ENCODE data around the gene WNT5B. TPM values are rescaled to one million over a fixed set of nuclear protein-coding genes. Genes with fewer than 3 reads are reported as not detected.
A peak's percentile ranks its signal among the peaks of the same experiment; 100 is the strongest.

Gene WNT5B
- total and polyA plus RNA-seq, 9 of the 15 experiments (the other 6 are each of a cell fraction or from before 2014, with no cell fraction given) = 0.42 to 16.8 (median 5.4) TPM

DNA sequence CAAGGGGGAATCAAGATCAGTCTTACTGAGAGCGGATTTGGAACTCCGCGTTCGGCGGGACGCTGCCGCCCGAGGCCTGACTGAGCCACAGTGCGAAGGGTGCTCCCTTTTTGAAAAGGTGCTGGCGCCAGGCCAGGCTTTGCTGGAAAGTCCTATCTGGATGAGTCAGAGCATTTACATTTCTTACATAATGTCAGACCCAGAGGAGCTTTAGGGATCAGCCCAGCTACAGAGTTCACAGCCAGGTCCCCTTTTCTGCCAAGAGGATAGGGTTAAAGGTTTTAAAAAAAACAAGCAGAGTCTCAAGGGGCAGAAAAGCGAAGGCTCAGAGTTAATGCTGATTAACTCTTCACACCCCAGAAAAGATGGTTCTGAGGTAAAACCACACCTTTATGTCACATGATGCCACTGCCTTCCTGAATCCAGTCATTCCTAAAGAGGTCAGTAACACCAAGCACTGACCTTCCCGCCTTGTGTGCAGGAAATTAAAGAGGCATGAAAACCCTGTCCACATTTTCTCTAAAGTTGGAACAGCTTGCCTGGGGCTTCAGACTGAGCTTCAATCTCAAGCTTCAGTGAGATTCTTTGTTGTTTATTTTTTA, 22.9 kb upstream of the WNT5B start (continued):
- no peak for TF ChIP-seq BRD9 (IDR thresholded peaks at IDR 0.05; ENCODE audit: low read depth, partially characterized antibody)
- TF ChIP-seq, protein P1, sequence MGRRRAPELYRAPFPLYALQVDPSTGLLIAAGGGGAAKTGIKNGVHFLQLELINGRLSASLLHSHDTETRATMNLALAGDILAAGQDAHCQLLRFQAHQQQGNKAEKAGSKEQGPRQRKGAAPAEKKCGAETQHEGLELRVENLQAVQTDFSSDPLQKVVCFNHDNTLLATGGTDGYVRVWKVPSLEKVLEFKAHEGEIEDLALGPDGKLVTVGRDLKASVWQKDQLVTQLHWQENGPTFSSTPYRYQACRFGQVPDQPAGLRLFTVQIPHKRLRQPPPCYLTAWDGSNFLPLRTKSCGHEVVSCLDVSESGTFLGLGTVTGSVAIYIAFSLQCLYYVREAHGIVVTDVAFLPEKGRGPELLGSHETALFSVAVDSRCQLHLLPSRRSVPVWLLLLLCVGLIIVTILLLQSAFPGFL (CRISPR knock-in tag; IDR thresholded peaks at IDR 0.05) = no peak
- no peak for TF ChIP-seq ZNF696 (CRISPR knock-in tag; conservative IDR thresholded peaks at IDR 0.05)
- no peak for TF ChIP-seq RUNX1 (IDR thresholded peaks at IDR 0.05; ENCODE audit: low read depth)
- TF ChIP-seq HIVEP1 (CRISPR knock-in tag; IDR thresholded peaks at IDR 0.05) = no peak
- no peak for TF ChIP-seq NONO (IDR thresholded peaks at IDR 0.05; ENCODE audit: low read depth in 2 of 2, low read length in 1 of 2)
- TF ChIP-seq DACH1 (IDR thresholded peaks at IDR 0.05; ENCODE audit: partially characterized antibody) = no peak
- no peak for TF ChIP-seq HSF4 (CRISPR knock-in tag; IDR thresholded peaks at IDR 0.05; ENCODE audit: borderline replicate concordance)
- TF ChIP-seq BRD4 (IDR thresholded peaks at IDR 0.05) = no peak
- TF ChIP-seq SREBF2 (CRISPR knock-in tag; IDR thresholded peaks at IDR 0.05) = no peak
- TF ChIP-seq ZC3H4 (CRISPR knock-in tag; IDR thresholded peaks at IDR 0.05; ENCODE audit: borderline replicate concordance) = no peak
- TF ChIP-seq, protein P2, sequence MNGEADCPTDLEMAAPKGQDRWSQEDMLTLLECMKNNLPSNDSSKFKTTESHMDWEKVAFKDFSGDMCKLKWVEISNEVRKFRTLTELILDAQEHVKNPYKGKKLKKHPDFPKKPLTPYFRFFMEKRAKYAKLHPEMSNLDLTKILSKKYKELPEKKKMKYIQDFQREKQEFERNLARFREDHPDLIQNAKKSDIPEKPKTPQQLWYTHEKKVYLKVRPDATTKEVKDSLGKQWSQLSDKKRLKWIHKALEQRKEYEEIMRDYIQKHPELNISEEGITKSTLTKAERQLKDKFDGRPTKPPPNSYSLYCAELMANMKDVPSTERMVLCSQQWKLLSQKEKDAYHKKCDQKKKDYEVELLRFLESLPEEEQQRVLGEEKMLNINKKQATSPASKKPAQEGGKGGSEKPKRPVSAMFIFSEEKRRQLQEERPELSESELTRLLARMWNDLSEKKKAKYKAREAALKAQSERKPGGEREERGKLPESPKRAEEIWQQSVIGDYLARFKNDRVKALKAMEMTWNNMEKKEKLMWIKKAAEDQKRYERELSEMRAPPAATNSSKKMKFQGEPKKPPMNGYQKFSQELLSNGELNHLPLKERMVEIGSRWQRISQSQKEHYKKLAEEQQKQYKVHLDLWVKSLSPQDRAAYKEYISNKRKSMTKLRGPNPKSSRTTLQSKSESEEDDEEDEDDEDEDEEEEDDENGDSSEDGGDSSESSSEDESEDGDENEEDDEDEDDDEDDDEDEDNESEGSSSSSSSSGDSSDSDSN (IDR thresholded peaks at IDR 0.05; ENCODE audit: borderline replicate concordance in 1 of 2, low read depth in 2 of 2, low read length in 2 of 2) = peak in 1 of 2 experiments; percentile 57; a peak in 1 of 4 replicates
- TF ChIP-seq HNRNPLL (IDR thresholded peaks at IDR 0.05; ENCODE audit: low read depth, low read length, poor library complexity, severe bottlenecking) = no peak
- TF ChIP-seq RAD51 (IDR thresholded peaks at IDR 0.05; ENCODE audit: borderline replicate concordance, low read depth) = peak; percentile 34; the same call in 1 of the 2 replicates
- no peak for TF ChIP-seq ZNF584 (CRISPR knock-in tag; IDR thresholded peaks at IDR 0.05; ENCODE audit: low read depth)
- TF ChIP-seq, protein P3, sequence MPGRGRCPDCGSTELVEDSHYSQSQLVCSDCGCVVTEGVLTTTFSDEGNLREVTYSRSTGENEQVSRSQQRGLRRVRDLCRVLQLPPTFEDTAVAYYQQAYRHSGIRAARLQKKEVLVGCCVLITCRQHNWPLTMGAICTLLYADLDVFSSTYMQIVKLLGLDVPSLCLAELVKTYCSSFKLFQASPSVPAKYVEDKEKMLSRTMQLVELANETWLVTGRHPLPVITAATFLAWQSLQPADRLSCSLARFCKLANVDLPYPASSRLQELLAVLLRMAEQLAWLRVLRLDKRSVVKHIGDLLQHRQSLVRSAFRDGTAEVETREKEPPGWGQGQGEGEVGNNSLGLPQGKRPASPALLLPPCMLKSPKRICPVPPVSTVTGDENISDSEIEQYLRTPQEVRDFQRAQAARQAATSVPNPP (IDR thresholded peaks at IDR 0.05; ENCODE audit: borderline replicate concordance, insufficient read depth, insufficient read length) = no peak
- TF ChIP-seq SAFB2 (IDR thresholded peaks at IDR 0.05; ENCODE audit: borderline replicate concordance, low read depth, low read length, severe bottlenecking) = no peak
- no peak for TF ChIP-seq POU5F1 (IDR thresholded peaks at IDR 0.05; ENCODE audit: borderline replicate concordance, low read depth, low read length, partially characterized antibody)
- TF ChIP-seq GABPB1 (CRISPR knock-in tag; IDR thresholded peaks at IDR 0.05) = peak; percentile 12; the same call in 1 of the 2 replicates
- TF ChIP-seq, protein P4, sequence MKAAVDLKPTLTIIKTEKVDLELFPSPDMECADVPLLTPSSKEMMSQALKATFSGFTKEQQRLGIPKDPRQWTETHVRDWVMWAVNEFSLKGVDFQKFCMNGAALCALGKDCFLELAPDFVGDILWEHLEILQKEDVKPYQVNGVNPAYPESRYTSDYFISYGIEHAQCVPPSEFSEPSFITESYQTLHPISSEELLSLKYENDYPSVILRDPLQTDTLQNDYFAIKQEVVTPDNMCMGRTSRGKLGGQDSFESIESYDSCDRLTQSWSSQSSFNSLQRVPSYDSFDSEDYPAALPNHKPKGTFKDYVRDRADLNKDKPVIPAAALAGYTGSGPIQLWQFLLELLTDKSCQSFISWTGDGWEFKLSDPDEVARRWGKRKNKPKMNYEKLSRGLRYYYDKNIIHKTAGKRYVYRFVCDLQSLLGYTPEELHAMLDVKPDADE (conservative IDR thresholded peaks at IDR 0.05; ENCODE audit: control insufficient read depth, low read depth, low read length) = no peak
- TF ChIP-seq POLR2H (tag; IDR thresholded peaks at IDR 0.05; ENCODE audit: low read depth) = peak; percentile 73
- peak; percentile 62; the same call in 1 of the 2 replicates for TF ChIP-seq ZNF197 (CRISPR knock-in tag; IDR thresholded peaks at IDR 0.05; ENCODE audit: low read depth)

Data from K562 (cell line).